Colonic mucosa (tissue), 4 donors: Measurements from ENCODE around the gene SPSB3. TPM values are rescaled to one million over a fixed set of nuclear protein-coding genes. Genes with fewer than 3 reads are reported as not detected.

Experiments
- DNase-seq: peaks from one replicate; pipeline ENCODE4 v3.0.0-alpha.2; 2020
- H3K27ac ChIP-seq: fragments of 200-600 bp; one replicate; pipeline ENCODE4 v1.8.0; 2021
- H3K27me3 ChIP-seq: fragments of 200-600 bp; one replicate; pipeline ENCODE4 v1.8.0; 2021
- H3K36me3 ChIP-seq: fragments of 200-600 bp; one replicate; pipeline ENCODE4 v1.8.0; 2021
- H3K4me1 ChIP-seq: fragments of 200-600 bp; one replicate; pipeline ENCODE4 v1.8.0; 2021; ENCODE audit warnings: mild to moderate bottlenecking
- H3K4me3 ChIP-seq: fragments of 200-600 bp; one replicate; pipeline ENCODE4 v1.8.0; 2021
- H3K9ac ChIP-seq, 2 donors: one replicate each; pipeline ENCODE4 v1.7.0; 2013; ENCODE audit warnings: control low read depth in 2 of 2, low read depth in 2 of 2, low read length in 2 of 2
- H3K9me3 ChIP-seq: fragments of 200-600 bp; one replicate; pipeline ENCODE4 v1.8.0; 2021
- CTCF ChIP-seq: fragments of 200-600 bp; IDR thresholded peaks from one replicate; pipeline ENCODE4 v1.8.0; 2022; ENCODE audit warnings: antibody characterized with exemption, mild to moderate bottlenecking
- intact Hi-C: fragments of 100-400 bp; cut with DNase I; formaldehyde crosslinking; loops from one replicate; pipeline ENCODE4 v1.14.1; 2022
- microRNA-seq: library from miRNA; unstranded; fragments of <30 nt; microRNA quantifications from one replicate; pipeline ENCODE4, GENCODE V29; 2019
- total RNA-seq, 2 donors: library from RNA; stranded (reverse); fragmentation: NEBNext Ultra II Directional in 1 of 2; extraction: Animal tissue kit (Norgen Biotek cat#: 25700) in 1 of 2; gene quantifications; one replicate each; pipeline ENCODE4 v1.2.1, GENCODE V29; 2021
- donor health status: healthy.
- donor health status: DM: no; HTN: no; CAD: no.
- donor health status: DM: no; HTN: no; CAD: no.

The SPSB3 gene
- total RNA-seq, 2 donors from 2014 or later, result 32.7 to 35.9 TPM

- Histone ChIP-seq H3K36me3 (peaks cover 3% of the 10 kb centered on the region), H3K9me3 (no peaks in the 10 kb centered on the region), H3K4me3 (no peak overlapping the region), H3K27ac (no peak overlapping the region), H3K27me3 (no peaks in the 10 kb centered on the region), H3K4me1 (no peaks in the 10 kb centered on the region), H3K9ac (no peak overlapping the region)
- intact Hi-C loops, result no loop called here
- no peak for DNase-seq
- no peak for TF ChIP-seq CTCF
Measured at GRCh38 chr16:1729445-1729844, 52.9 kb downstream of the SPSB3 start.

- TF ChIP-seq CTCF, result no peak
- Histone ChIP-seq H3K9me3 (no peaks in the 10 kb centered on the region), H3K36me3 (peaks cover 3% of the 10 kb centered on the region), H3K9ac (no peak overlapping the region), H3K4me1 (no peaks in the 10 kb centered on the region), H3K27me3 (no peaks in the 10 kb centered on the region), H3K27ac (no peak overlapping the region), H3K4me3 (no peak overlapping the region)
- no peak for DNase-seq
- intact Hi-C loops, result no loop called here
Measured at GRCh38 chr16:1729026-1729425, 53.3 kb downstream of the SPSB3 start.

- Histone ChIP-seq H3K36me3 (peaks cover 3% of the 10 kb centered on the region), H3K27me3 (no peaks in the 10 kb centered on the region), H3K9me3 (no peaks in the 10 kb centered on the region), H3K9ac (no peak overlapping the region), H3K4me1 (peaks cover 3% of the 10 kb centered on the region), H3K4me3 (no peak overlapping the region), H3K27ac (no peak overlapping the region)
- DNase-seq, result no peak
- no peak for TF ChIP-seq CTCF
- intact Hi-C loops, result no loop called here
Measured at GRCh38 chr16:1727651-1728624, 54.4 kb downstream of the SPSB3 start.

Small RNA genes lying within 50 kb of the gene (microRNA-seq; reads per million reads assigned to microRNA genes)
- 2.2 reads per million for gene MIR3177

Other genes with a start within 250 kb of the SPSB3 start
- gene TMEM204, start 248.9 kb downstream of the SPSB3 start, total RNA-seq, result 1 to 10 TPM; 2.9 to 5.0 TPM
- 10 to 100 TPM; 12.5 to 15.6 TPM for gene IFT140, start 170.5 kb downstream of the SPSB3 start, total RNA-seq
- 10 to 100 TPM; 13.6 to 17.1 TPM for gene CRAMP1, start 170.2 kb downstream of the SPSB3 start, total RNA-seq
- 100 to 1,000 TPM in 1 of 2 donors, 10 to 100 TPM in 1; 53.5 to 123 TPM for gene JPT2, start 104.3 kb downstream of the SPSB3 start, total RNA-seq
- gene MAPK8IP3, start 76.4 kb downstream of the SPSB3 start, total RNA-seq, result 10 to 100 TPM; 44.0 to 62.6 TPM
- gene NME3, start 11.0 kb downstream of the SPSB3 start, total RNA-seq, result 10 to 100 TPM; 61.3 to 79.7 TPM
- gene EME2, start 9.8 kb downstream of the SPSB3 start, total RNA-seq, result 10 to 100 TPM; 16.7 to 30.6 TPM
- 100 to 1,000 TPM; 106 to 227 TPM for gene MRPS34, start 9.4 kb downstream of the SPSB3 start, total RNA-seq
- 10 to 100 TPM; 30.0 to 72.8 TPM for gene NUBP2, start 389 bp upstream of the SPSB3 start, total RNA-seq
- gene IGFALS, start 11.1 kb upstream of the SPSB3 start, total RNA-seq, result 1 to 10 TPM; 5.7 to 7.0 TPM
- 10 to 100 TPM; 61.9 to 64.7 TPM for gene HAGH, start 44.3 kb upstream of the SPSB3 start, total RNA-seq
- gene FAHD1, start 44.6 kb upstream of the SPSB3 start, total RNA-seq, result 10 to 100 TPM; 55.5 to 73.9 TPM
- gene MEIOB, start 89.6 kb upstream of the SPSB3 start, total RNA-seq, result under 1 TPM in 1 of 2 donors, not detected in 1; 0.27 TPM
- gene HS3ST6, start 135.8 kb upstream of the SPSB3 start, total RNA-seq, result under 1 TPM; 0.59 to 0.82 TPM
- 10 to 100 TPM; 33.0 to 61.2 TPM for gene MSRB1, start 160.6 kb upstream of the SPSB3 start, total RNA-seq
- not detected for gene RPL3L, start 172.1 kb upstream of the SPSB3 start, total RNA-seq
- gene NDUFB10, start 177.0 kb upstream of the SPSB3 start, total RNA-seq, result 100 to 1,000 TPM; 219 to 272 TPM
- gene RPS2, start 182.3 kb upstream of the SPSB3 start, total RNA-seq, result 1,000 to 10,000 TPM; 1,996 to 2,736 TPM
- not detected for gene RNF151, start 184.3 kb upstream of the SPSB3 start, total RNA-seq
- gene TBL3, start 189.5 kb upstream of the SPSB3 start, total RNA-seq, result 10 to 100 TPM; 19.4 to 43.1 TPM
- gene NOXO1, start 198.9 kb upstream of the SPSB3 start, total RNA-seq, result 10 to 100 TPM; 43.9 to 80.1 TPM
- gene GFER, start 201.6 kb upstream of the SPSB3 start, total RNA-seq, result 10 to 100 TPM; 76.6 to 79.5 TPM
- 1 to 10 TPM; 1.5 to 1.9 TPM for gene SYNGR3, start 207.4 kb upstream of the SPSB3 start, total RNA-seq
- gene ZNF598, start 227.2 kb upstream of the SPSB3 start, total RNA-seq, result 10 to 100 TPM; 45.4 to 64.3 TPM
- gene NPW, start 237.2 kb upstream of the SPSB3 start, total RNA-seq, result 1 to 10 TPM; 3.5 to 3.8 TPM
- 10 to 100 TPM; 64.0 to 77.9 TPM for gene NHERF2, start 244.3 kb upstream of the SPSB3 start, total RNA-seq